Non-pigmented ciliary epithelial cell (primary cell): Measurements from ENCODE around the gene TMEM200B.
"Not testable (repeated sequence)": the region's sequence is repeated elsewhere in the genome, so short reads cannot be mapped to it uniquely, and the experiment has no call there.

Experiments used
- DNase-seq: peaks from one replicate; pipeline ENCODE4 v3.0.0-alpha.2; 2010; ENCODE audit warnings: low read depth

TMEM200B gene

GRCh38 chr1:29133861-29134694 lies 10.4 kb upstream of the TMEM200B start:
- DNase-seq, result no peak

- not testable (repeated sequence) for DNase-seq
Observed at GRCh38 chr1:29131056-29131455, 7.4 kb upstream of the TMEM200B start.

GRCh38 chr1:29129916-29130315 lies 6.2 kb upstream of the TMEM200B start:
- DNase-seq, result no peak

- no peak for DNase-seq
Observed at GRCh38 chr1:29128739-29129138, 5.0 kb upstream of the TMEM200B start.

- no peak for DNase-seq
Observed at GRCh38 chr1:29126198-29126597, 2.5 kb upstream of the TMEM200B start.

GRCh38 chr1:29125788-29126187 lies 2.1 kb upstream of the TMEM200B start:
- no peak for DNase-seq

GRCh38 chr1:29125237-29125641 lies 1.5 kb upstream of the TMEM200B start:
- DNase-seq, result no peak

GRCh38 chr1:29124366-29125236 lies 898 bp upstream of the TMEM200B start:
- DNase-seq, result no peak

- DNase-seq, result no peak
Observed at GRCh38 chr1:29123053-29123886, 433 bp downstream of the TMEM200B start.

GRCh38 chr1:29122682-29123052 lies 1.0 kb downstream of the TMEM200B start:
- no peak for DNase-seq

- DNase-seq, result no peak
Observed at GRCh38 chr1:29121936-29122681, 1.6 kb downstream of the TMEM200B start.

- no peak for DNase-seq
Observed at GRCh38 chr1:29121516-29121935, 2.2 kb downstream of the TMEM200B start.

GRCh38 chr1:29120947-29121485 lies 2.7 kb downstream of the TMEM200B start:
- no peak for DNase-seq

GRCh38 chr1:29120367-29120766 lies 3.3 kb downstream of the TMEM200B start:
- DNase-seq, result no peak

GRCh38 chr1:29119121-29119929 lies 4.4 kb downstream of the TMEM200B start:
- DNase-seq, result no peak

- DNase-seq, result no peak
Observed at GRCh38 chr1:29117381-29117780, 6.3 kb downstream of the TMEM200B start.

- no peak for DNase-seq
Observed at GRCh38 chr1:29114654-29115053, 9.0 kb downstream of the TMEM200B start.

- no peak for DNase-seq
Observed at GRCh38 chr1:29113413-29114117, 10.1 kb downstream of the TMEM200B start.

- DNase-seq, result no peak
Observed at GRCh38 chr1:29112705-29113412, 10.8 kb downstream of the TMEM200B start.
